ENCODE data around the gene FARP2.

FARP2 gene

GRCh38 chr2:241460631-241461030 lies 104.5 kb downstream of the FARP2 start:
- DNase-seq = no peak

GRCh38 chr2:241461693-241462677 lies 105.9 kb downstream of the FARP2 start:
- no peak for DNase-seq

GRCh38 chr2:241463276-241464135 lies 107.4 kb downstream of the FARP2 start:
- no peak for DNase-seq

GRCh38 chr2:241465543-241465942 lies 109.5 kb downstream of the FARP2 start:
- no peak for DNase-seq

GRCh38 chr2:241466230-241466629 lies 110.1 kb downstream of the FARP2 start:
- DNase-seq = no peak

- no peak for DNase-seq
These were observed 111.8 kb downstream of the FARP2 start for GRCh38 chr2:241467777-241468475.

- DNase-seq = no peak
These were observed 112.3 kb downstream of the FARP2 start for GRCh38 chr2:241468476-241468781.

- no peak for DNase-seq
These were observed 113.7 kb downstream of the FARP2 start for GRCh38 chr2:241469746-241470145.

GRCh38 chr2:241473399-241473798 lies 117.3 kb downstream of the FARP2 start:
- DNase-seq = no peak

- DNase-seq = no peak
These were observed 119.2 kb downstream of the FARP2 start for GRCh38 chr2:241475267-241475666.

- no peak for DNase-seq
These were observed 122.1 kb downstream of the FARP2 start for GRCh38 chr2:241478166-241478565.

GRCh38 chr2:241479026-241479898 lies 123.2 kb downstream of the FARP2 start:
- DNase-seq = no peak

- DNase-seq = no peak
These were observed 125.6 kb downstream of the FARP2 start for GRCh38 chr2:241481687-241482086.

- DNase-seq = no peak
These were observed 126.3 kb downstream of the FARP2 start for GRCh38 chr2:241482126-241482955.

GRCh38 chr2:241483305-241483704 lies 127.2 kb downstream of the FARP2 start:
- DNase-seq = no peak

GRCh38 chr2:241485172-241485911 lies 129.3 kb downstream of the FARP2 start:
- DNase-seq = no peak

GRCh38 chr2:241489088-241489487 lies 133.0 kb downstream of the FARP2 start:
- DNase-seq = no peak

GRCh38 chr2:241489733-241490680 lies 133.9 kb downstream of the FARP2 start:
- DNase-seq = no peak

- no peak for DNase-seq
These were observed 134.9 kb downstream of the FARP2 start for GRCh38 chr2:241490825-241491506.

Data from NCI-H2081 treated with DMSO at 0.1 percent for 48 hours (cell line).